ENCODE measurements around the gene LRRN2.

The LRRN2 gene

DNA sequence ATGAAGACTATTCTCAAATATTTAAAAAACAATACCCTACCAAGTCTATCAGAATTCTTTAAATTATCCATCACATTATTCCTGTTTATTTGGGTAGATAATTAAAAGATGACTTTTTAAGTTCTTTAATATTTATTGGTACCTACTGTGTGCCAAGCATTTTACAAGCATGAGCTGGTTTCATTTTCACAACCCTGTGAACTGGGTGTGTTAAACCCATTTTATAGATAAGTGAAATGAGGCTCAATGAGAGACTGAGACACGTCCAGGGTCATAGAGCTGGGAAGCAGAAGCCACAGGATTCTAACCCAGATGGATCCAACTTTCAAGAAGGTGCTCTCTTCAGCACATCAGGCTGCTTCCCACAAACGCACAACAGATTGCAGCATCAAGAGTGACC, 12.3 kb downstream of the LRRN2 start:
- Histone ChIP-seq H3K4me1 (peaks cover 9% of the 10 kb centered on the region), H3K4me3 (ENCODE audit: low read depth, low read length) (no peak overlapping the region), H3K27me3 (no peaks in the 10 kb centered on the region), H3K9me3 (no peaks in the 10 kb centered on the region), H3K36me3 (peaks cover 9% of the 10 kb centered on the region; the same call in 1 of the 2 replicates)
- TF ChIP-seq, protein P1, sequence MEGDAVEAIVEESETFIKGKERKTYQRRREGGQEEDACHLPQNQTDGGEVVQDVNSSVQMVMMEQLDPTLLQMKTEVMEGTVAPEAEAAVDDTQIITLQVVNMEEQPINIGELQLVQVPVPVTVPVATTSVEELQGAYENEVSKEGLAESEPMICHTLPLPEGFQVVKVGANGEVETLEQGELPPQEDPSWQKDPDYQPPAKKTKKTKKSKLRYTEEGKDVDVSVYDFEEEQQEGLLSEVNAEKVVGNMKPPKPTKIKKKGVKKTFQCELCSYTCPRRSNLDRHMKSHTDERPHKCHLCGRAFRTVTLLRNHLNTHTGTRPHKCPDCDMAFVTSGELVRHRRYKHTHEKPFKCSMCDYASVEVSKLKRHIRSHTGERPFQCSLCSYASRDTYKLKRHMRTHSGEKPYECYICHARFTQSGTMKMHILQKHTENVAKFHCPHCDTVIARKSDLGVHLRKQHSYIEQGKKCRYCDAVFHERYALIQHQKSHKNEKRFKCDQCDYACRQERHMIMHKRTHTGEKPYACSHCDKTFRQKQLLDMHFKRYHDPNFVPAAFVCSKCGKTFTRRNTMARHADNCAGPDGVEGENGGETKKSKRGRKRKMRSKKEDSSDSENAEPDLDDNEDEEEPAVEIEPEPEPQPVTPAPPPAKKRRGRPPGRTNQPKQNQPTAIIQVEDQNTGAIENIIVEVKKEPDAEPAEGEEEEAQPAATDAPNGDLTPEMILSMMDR (IDR thresholded peaks at IDR 0.05; ENCODE audit: low read depth, low read length), result no peak
- DNase-seq, result no peak

DNA sequence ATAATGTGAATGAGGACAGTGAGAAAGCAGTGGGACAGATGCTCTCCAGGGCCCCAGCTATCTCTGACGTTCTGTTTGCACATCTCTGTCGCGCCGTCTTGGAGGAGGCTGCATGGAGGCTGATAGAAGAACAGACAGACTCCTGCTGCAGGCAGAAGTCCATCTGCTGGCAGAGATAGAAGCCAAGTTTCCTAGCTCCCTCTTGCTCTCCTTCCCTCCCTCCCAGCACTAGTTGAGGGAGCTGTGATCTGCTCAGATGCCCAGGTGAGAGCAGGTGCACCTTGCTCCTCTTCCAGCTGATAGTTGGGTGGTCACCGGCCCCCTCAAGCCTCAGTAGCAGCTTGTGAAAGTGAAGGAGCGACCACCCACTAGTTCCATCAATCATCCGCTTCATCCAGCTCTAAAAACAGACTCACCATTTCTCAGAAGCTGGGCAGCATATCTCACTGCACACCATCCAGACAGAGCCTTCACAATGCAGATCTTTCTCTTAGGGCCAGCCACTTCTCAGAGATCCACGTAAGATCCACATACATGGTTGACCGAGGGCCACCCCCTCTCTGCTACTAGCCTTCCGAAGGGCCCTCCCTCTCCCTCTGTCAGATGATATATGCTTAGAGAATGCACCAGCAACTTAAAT, 12.9 kb downstream of the LRRN2 start:
- H3K4me1 ChIP-seq, result peaks cover 9% of the 10 kb centered on the region
- DNase-seq, result no peak
- no peak overlapping the region for H3K4me3 ChIP-seq (ENCODE audit: low read depth, low read length)
- H3K9me3 ChIP-seq, result no peaks in the 10 kb centered on the region
- H3K27me3 ChIP-seq, result no peaks in the 10 kb centered on the region
- peaks cover 9% of the 10 kb centered on the region; the same call in 1 of the 2 replicates for H3K36me3 ChIP-seq
- TF ChIP-seq, protein P1 (IDR thresholded peaks at IDR 0.05; ENCODE audit: low read depth, low read length), result no peak

DNA sequence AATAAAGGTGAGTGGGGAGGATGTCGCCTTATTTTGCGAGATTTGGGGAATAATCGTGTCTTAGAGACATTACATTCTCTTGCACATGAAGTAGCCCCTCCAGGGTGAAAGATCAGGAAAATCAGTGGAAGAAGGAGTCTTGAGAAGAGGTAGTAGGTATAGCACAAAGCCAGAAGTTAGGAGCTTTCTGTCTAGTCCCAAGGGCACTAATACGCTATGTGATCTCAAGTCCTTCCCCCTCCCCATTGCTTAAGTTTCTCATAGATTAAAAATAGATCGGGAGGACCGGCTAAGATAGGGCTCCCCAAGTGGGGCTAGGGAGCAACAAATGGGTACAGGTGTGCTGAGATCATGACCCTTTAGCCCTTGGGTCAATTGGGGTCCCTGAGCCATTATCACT, 13.5 kb downstream of the LRRN2 start:
- peaks cover 9% of the 10 kb centered on the region; the same call in 1 of the 2 replicates for H3K36me3 ChIP-seq
- TF ChIP-seq, protein P1 (IDR thresholded peaks at IDR 0.05; ENCODE audit: low read depth, low read length), result no peak
- H3K9me3 ChIP-seq, result no peaks in the 10 kb centered on the region
- H3K4me1 ChIP-seq, result peaks cover 9% of the 10 kb centered on the region
- no peaks in the 10 kb centered on the region for H3K27me3 ChIP-seq
- no peak for DNase-seq
- H3K4me3 ChIP-seq (ENCODE audit: low read depth, low read length), result no peak overlapping the region

DNA sequence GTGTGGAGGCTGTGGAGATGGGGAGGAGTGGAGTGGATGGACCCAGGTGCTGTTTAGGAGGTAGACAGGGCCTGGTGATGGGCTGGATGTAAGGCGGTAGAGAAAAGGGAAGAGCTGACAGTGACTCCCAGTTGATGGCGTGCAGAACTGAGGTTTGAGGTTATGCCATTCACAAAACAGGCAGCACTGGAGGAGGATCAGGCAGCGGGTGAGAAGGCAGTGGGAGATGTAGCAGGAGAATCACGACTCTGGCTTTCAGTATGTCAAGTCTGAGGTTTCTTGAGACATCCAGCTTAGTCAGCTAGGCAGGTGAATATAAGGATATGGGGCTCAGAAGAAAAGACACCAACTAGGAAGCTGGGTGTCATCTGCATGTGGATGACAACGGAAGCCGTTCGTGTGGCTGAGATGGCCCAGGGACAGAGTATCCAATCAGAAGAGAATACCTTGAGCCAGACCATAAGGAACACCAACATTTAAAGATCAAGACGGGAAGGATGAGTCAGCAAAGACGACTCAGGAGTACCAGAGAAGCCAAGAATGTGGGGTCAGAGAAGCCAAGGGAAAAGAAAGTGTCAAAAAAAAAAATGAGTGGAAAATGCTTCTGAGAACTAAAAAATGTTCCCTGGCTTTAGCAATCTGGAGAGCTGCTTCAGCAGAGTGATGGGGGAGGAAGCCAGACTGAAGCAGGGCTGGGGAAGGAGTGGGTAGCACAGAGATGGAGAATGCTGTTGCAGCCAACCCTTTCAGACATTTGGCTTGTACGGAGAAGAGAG, 15.2 kb downstream of the LRRN2 start:
- TF ChIP-seq, protein P1 (IDR thresholded peaks at IDR 0.05; ENCODE audit: low read depth, low read length), result no peak
- Histone ChIP-seq H3K36me3 (peaks cover 9% of the 10 kb centered on the region; the same call in 1 of the 2 replicates), H3K27me3 (no peaks in the 10 kb centered on the region), H3K4me3 (ENCODE audit: low read depth, low read length) (no peak overlapping the region), H3K4me1 (peaks cover 9% of the 10 kb centered on the region), H3K9me3 (no peaks in the 10 kb centered on the region)
- no peak for DNase-seq

DNA sequence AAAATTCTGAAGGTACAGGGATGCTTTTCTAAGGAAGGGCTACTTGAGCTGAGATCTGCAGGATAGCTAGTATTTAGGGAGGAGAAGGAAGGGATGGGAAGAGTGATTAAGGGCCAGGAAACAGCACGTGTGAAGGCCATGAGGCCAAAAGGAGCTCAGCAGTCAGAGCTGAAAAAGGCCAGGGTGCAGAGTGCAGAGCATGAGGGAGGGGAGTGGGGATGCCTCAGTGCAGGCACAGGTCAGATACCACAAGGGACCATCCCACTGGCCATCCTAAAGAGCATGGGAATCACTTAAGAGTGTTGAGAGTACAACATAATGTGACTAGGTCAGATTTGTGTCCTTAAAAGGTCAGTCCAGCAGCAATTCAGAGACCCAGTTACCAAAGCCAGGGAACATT, 16.0 kb downstream of the LRRN2 start:
- DNase-seq, result no peak
- TF ChIP-seq, protein P1 (IDR thresholded peaks at IDR 0.05; ENCODE audit: low read depth, low read length), result no peak

DNA sequence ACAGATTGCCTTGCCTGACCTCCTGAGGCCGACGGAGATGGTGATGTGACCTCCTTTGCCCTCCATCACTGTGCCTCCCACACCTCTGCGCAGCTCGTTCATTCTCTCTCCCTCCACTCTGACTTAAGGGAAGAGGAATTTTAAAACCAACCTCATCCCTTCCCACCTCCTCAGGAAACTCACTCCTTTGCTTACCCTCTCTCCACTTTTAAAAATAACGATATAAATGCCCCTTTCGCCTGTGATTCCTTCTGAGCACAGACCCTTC, 21.2 kb downstream of the LRRN2 start:
- Histone ChIP-seq H3K4me1 (peaks cover 24% of the 10 kb centered on the region), H3K36me3 (no peaks in the 10 kb centered on the region; the same call in 1 of the 2 replicates), H3K9me3 (no peaks in the 10 kb centered on the region), H3K4me3 (ENCODE audit: low read depth, low read length) (no peak overlapping the region), H3K27me3 (no peaks in the 10 kb centered on the region)
- no peak for DNase-seq
- TF ChIP-seq, protein P1 (IDR thresholded peaks at IDR 0.05; ENCODE audit: low read depth, low read length), result no peak

More for the DNA sequence above, 16.0 kb downstream of the LRRN2 start:
- Histone ChIP-seq H3K27me3 (no peaks in the 10 kb centered on the region), H3K36me3 (peaks cover 3% of the 10 kb centered on the region; the same call in 1 of the 2 replicates), H3K4me3 (ENCODE audit: low read depth, low read length) (no peak overlapping the region), H3K9me3 (no peaks in the 10 kb centered on the region), H3K4me1 (peaks cover 7% of the 10 kb centered on the region)
